ENCODE data around the gene SP3. TPM values are rescaled to one million over a fixed set of nuclear protein-coding genes. Genes with fewer than 3 reads are reported as not detected.
A peak's percentile ranks its signal among the peaks of the same experiment; 100 is the strongest.

SP3 gene
- total and polyA plus RNA-seq, 9 of the 15 experiments (the other 6 are each of a cell fraction or from before 2014, with no cell fraction given) = 12.0 to 106 (median 74.9) TPM

GRCh38 chr2:173881461-173881860, 83.7 kb downstream of the SP3 start:
- Histone ChIP-seq H3K9me1 (ENCODE audit: control insufficient read depth, insufficient read depth, low read length) (no peaks in the 10 kb centered on the region), H3K4me3 (no peak overlapping the region), H3K27me3 (ENCODE audit: control insufficient read depth in 2 of 2, insufficient read depth in 2 of 2, low read length in 2 of 2) (peaks cover 24 to 47% of the 10 kb centered on the region in 2 experiments; a peak in 4 of 5 replicates), H2AFZ (ENCODE audit: low read depth, low read length) (no peak overlapping the region), H3K9ac (ENCODE audit: insufficient read depth in 1 of 2, low read depth in 2 of 2, low read length in 2 of 2) (no peak overlapping the region), H3K4me1 (replicated peaks in 1 of 2; ENCODE audit: control insufficient read depth in 2 of 2, insufficient read depth in 2 of 2, low read length in 2 of 2) (no peaks in the 10 kb centered on the region; a peak in 1 of 5 replicates), H4K20me1 (replicated peaks; ENCODE audit: control insufficient read depth, insufficient read depth, low read length) (no peaks in the 10 kb centered on the region), H3K4me2 (ENCODE audit: insufficient read depth, low read length) (no peak overlapping the region), H3K36me3 (ENCODE audit: control insufficient read depth, insufficient read depth, low read length) (no peaks in the 10 kb centered on the region), H3K79me2 (ENCODE audit: control insufficient read depth, insufficient read depth, low read length) (no peaks in the 10 kb centered on the region), H3K9me3 (replicated peaks; ENCODE audit: control insufficient read depth, insufficient read depth, low read depth, low read length) (no peaks in the 10 kb centered on the region), H3K27ac (ENCODE audit: extremely low read depth, low read depth, low read length) (no peak overlapping the region)
- 0% methylated on average over 4 of the region's 4 CpGs for WGBS (ENCODE audit: insufficient coverage, low coverage, missing lambda C conversion rate)
- intact Hi-C loops (cut with micrococcal nuclease) (loop anchor here (5.0 kb wide), 2 partner anchors 156 to 456 kb away; no protein-coding TSS in a partner anchor), in situ Hi-C loops (cut with MboI) (no loop called here)
- ATAC-seq (peak; percentile 21; the same call in 1 of the 3 replicates), FAIRE-seq (no peak), DNase-seq (ENCODE audit: extremely low read depth in 1 of 4, low spot score in 3 of 4) (peak in 1 of 4 experiments; percentile 28)
- ChIA-PET POLR2A (interaction anchor here (1.8 kb wide), 1 partner anchor 10 kb away, joined by 6 read pairs; no protein-coding TSS in a partner anchor), CTCF (ENCODE audit: low intra/inter-chr PET ratio) (no interaction called here)
- no TSS peak for BruUV-seq (replicated peaks)
- peak; percentile 24; the same call in 1 of the 2 replicates for TF ChIP-seq TAL1 (IDR thresholded peaks at IDR 0.05)
- no peak for TF ChIP-seq ZNF407 (IDR thresholded peaks at IDR 0.05; ENCODE audit: low read depth)
- TF ChIP-seq GABPB2 (CRISPR knock-in tag; conservative IDR thresholded peaks at IDR 0.05) = no peak
- TF ChIP-seq RUNX1 (IDR thresholded peaks at IDR 0.05; ENCODE audit: low read depth) = no peak
- no peak for TF ChIP-seq SOX6 (IDR thresholded peaks at IDR 0.05)
- TF ChIP-seq KLF13 (tag; IDR thresholded peaks at IDR 0.05; ENCODE audit: borderline replicate concordance, low read depth) = no peak
- no peak for TF ChIP-seq ZNF253 (CRISPR knock-in tag; conservative IDR thresholded peaks at IDR 0.05)
- no peak for TF ChIP-seq FOXP1 (CRISPR knock-in tag; IDR thresholded peaks at IDR 0.05)
- no peak for TF ChIP-seq ZEB2 (IDR thresholded peaks at IDR 0.05)
- TF ChIP-seq NFIC (IDR thresholded peaks at IDR 0.05) = peak; percentile 60
- TF ChIP-seq POLR2A (conservative IDR thresholded peaks at IDR 0.05) = no peak
- TF ChIP-seq ZNF121 (CRISPR knock-in tag; conservative IDR thresholded peaks at IDR 0.05) = no peak
- TF ChIP-seq BRD4 (IDR thresholded peaks at IDR 0.05) = no peak

Data from K562 (cell line).